Measurements from ENCODE around the gene POLG2. TPM values are rescaled to one million over a fixed set of nuclear protein-coding genes. Genes with fewer than 3 reads are reported as not detected.
"Not testable (repeated sequence)": the region's sequence is repeated elsewhere in the genome, so short reads cannot be mapped to it uniquely, and the experiment has no call there.

POLG2 gene
- total and polyA plus RNA-seq, 2 donors (not counting 3 experiments of a cell fraction or from before 2014, with no cell fraction given), result 6.5 to 18.6 TPM

- H2AFZ ChIP-seq (ENCODE audit: low read depth, low read length); H3K27me3 ChIP-seq (ENCODE audit: control insufficient read depth in 2 of 2, insufficient read depth in 2 of 2, low read length in 2 of 2); H3K9ac ChIP-seq (replicated peaks; ENCODE audit: extremely low read depth, insufficient read depth, low read length); H3K9me1 ChIP-seq (replicated peaks; ENCODE audit: control insufficient read depth, extremely low read depth, insufficient read depth, low read length); FAIRE-seq; H3K4me2 ChIP-seq (ENCODE audit: insufficient read depth, low read length); H3K36me3 ChIP-seq (ENCODE audit: control insufficient read depth in 2 of 2, extremely low read depth in 1 of 2, insufficient read depth in 2 of 2, low read length in 2 of 2); H3K9me3 ChIP-seq (replicated peaks; ENCODE audit: control insufficient read depth, insufficient read depth, low read length); H3K79me2 ChIP-seq (ENCODE audit: control insufficient read depth, insufficient read depth, low read length); dilution Hi-C loops (cut with MboI; ENCODE audit: extremely low pct_ligation_motif_present, low sequenced_read_pairs); H3K27ac ChIP-seq (ENCODE audit: insufficient read depth, low read depth, low read length); BruUV-seq (replicated peaks); H4K20me1 ChIP-seq (replicated peaks; ENCODE audit: control insufficient read depth, extremely low read depth, insufficient read depth, low read length); H3K4me1 ChIP-seq (ENCODE audit: control insufficient read depth, extremely low read depth, insufficient read depth, low read length); H3K4me3 ChIP-seq (replicated peaks in 1 of 3; ENCODE audit: insufficient read depth in 1 of 3, low read depth in 1 of 3, low read length in 3 of 3); intact Hi-C loops (cut with micrococcal nuclease); DNase-seq (ENCODE audit: low read depth, low spot score): not testable (repeated sequence)
- ChIA-PET CTCF (interaction anchor here (0.7 to 3.3 kb wide), 4 partner anchors 9 to 127 kb away, joined by 3 to 24 read pairs (median 8); no protein-coding TSS in a partner anchor), POLR2A (interaction anchor here (0.6 kb wide), 1 partner anchor 12 kb away, joined by 3 read pairs; no protein-coding TSS in a partner anchor)
Observed at GRCh38 chr17:64430036-64430435, 66.8 kb downstream of the POLG2 start.

GRCh38 chr17:64428406-64428805 is 68.4 kb downstream of the POLG2 start:
- DNase-seq (ENCODE audit: low read depth, low spot score) (no peak), FAIRE-seq (no peak)
- BruUV-seq (replicated peaks), result no TSS peak
- Histone ChIP-seq H3K27me3 (ENCODE audit: control insufficient read depth in 2 of 2, insufficient read depth in 2 of 2, low read length in 2 of 2) (no peaks in the 10 kb centered on the region), H3K4me1 (ENCODE audit: control insufficient read depth, extremely low read depth, insufficient read depth, low read length) (no peaks in the 10 kb centered on the region), H3K4me2 (ENCODE audit: insufficient read depth, low read length) (no peak overlapping the region), H3K79me2 (ENCODE audit: control insufficient read depth, insufficient read depth, low read length) (no peaks in the 10 kb centered on the region), H3K9ac (replicated peaks; ENCODE audit: extremely low read depth, insufficient read depth, low read length) (no peak overlapping the region), H4K20me1 (replicated peaks; ENCODE audit: control insufficient read depth, extremely low read depth, insufficient read depth, low read length) (no peaks in the 10 kb centered on the region), H3K36me3 (ENCODE audit: control insufficient read depth in 2 of 2, extremely low read depth in 1 of 2, insufficient read depth in 2 of 2, low read length in 2 of 2) (no peaks in the 10 kb centered on the region), H3K4me3 (replicated peaks in 1 of 3; ENCODE audit: insufficient read depth in 1 of 3, low read depth in 1 of 3, low read length in 3 of 3) (no peak overlapping the region), H3K9me3 (replicated peaks; ENCODE audit: control insufficient read depth, insufficient read depth, low read length) (no peaks in the 10 kb centered on the region), H3K9me1 (replicated peaks; ENCODE audit: control insufficient read depth, extremely low read depth, insufficient read depth, low read length) (no peaks in the 10 kb centered on the region), H2AFZ (ENCODE audit: low read depth, low read length) (no peak overlapping the region), H3K27ac (ENCODE audit: insufficient read depth, low read depth, low read length) (no peak overlapping the region)
- intact Hi-C loops (cut with micrococcal nuclease), result no loop called here
- ChIA-PET CTCF (interaction anchor here (1.3 to 3.3 kb wide), 3 partner anchors 8 to 62 kb away, joined by 3 to 24 read pairs (median 14); no protein-coding TSS in a partner anchor), POLR2A (interaction anchor here (0.6 kb wide), 1 partner anchor 78 kb away, joined by 6 read pairs; the partner anchor contains the start of gene CEP95)
- TF ChIP-seq GATA2 (IDR thresholded peaks at IDR 0.05; ENCODE audit: insufficient read depth, insufficient read length, low read depth, low read length) (no peak), FOS (IDR thresholded peaks at IDR 0.05; ENCODE audit: borderline replicate concordance, insufficient read depth, low read length) (no peak), MYC (IDR thresholded peaks at IDR 0.05; ENCODE audit: low read depth, low read length) (no peak), MAX (IDR thresholded peaks at IDR 0.05; ENCODE audit: insufficient read depth, insufficient read length) (no peak)
- dilution Hi-C loops (cut with MboI; ENCODE audit: extremely low pct_ligation_motif_present, low sequenced_read_pairs), result no loop called here

Small RNA genes lying within 50 kb of the gene (microRNA-seq; reads per million reads assigned to microRNA genes)
- gene MIR3064 (ENCODE audit: borderline number of aligned reads, borderline replicate concordance), result 5.0 reads per million, percentile 11 among the genes with 10 or more reads in this experiment
- gene MIR5047 (ENCODE audit: borderline number of aligned reads, borderline replicate concordance), result not detected

Small RNA genes lying within 50 kb of the gene (small RNA-seq; reads per million reads assigned to genes)
- gene ATP5MFP4 (ENCODE audit: insufficient read depth, insufficient read length, low read depth, low replicate concordance), result not detected

Other genes with a start within 250 kb of the POLG2 start
- 21.7 and 25.8 TPM in 2 replicates for gene TEX2, start 233.8 kb downstream of the POLG2 start, total RNA-seq
- 12.5 and 13.3 TPM in 2 replicates for gene TEX2, start 233.8 kb downstream of the POLG2 start, polyA plus RNA-seq
- gene PECAM1, start 106.2 kb downstream of the POLG2 start, total RNA-seq, result 1,037 and 1,131 TPM in 2 replicates
- 621 and 832 TPM in 2 replicates for gene PECAM1, start 106.2 kb downstream of the POLG2 start, polyA plus RNA-seq
- 1.2 and 1.6 TPM in 2 replicates for gene MILR1, start 47.9 kb downstream of the POLG2 start, total RNA-seq
- 17.8 and 21.6 TPM in 2 replicates for gene MILR1, start 47.9 kb downstream of the POLG2 start, polyA plus RNA-seq
- 1,027 and 1,058 TPM in 2 replicates for gene DDX5, start 9.2 kb upstream of the POLG2 start, total RNA-seq
- 1,405 and 2,040 TPM in 2 replicates for gene DDX5, start 9.2 kb upstream of the POLG2 start, polyA plus RNA-seq
- gene CEP95, start 9.9 kb upstream of the POLG2 start, total RNA-seq, result 35.5 and 42.6 TPM in 2 replicates
- 9.3 and 14.1 TPM in 2 replicates for gene CEP95, start 9.9 kb upstream of the POLG2 start, polyA plus RNA-seq
- gene SMURF2, start 165.3 kb upstream of the POLG2 start, total RNA-seq, result 105 and 108 TPM in 2 replicates
- 23.8 and 32.9 TPM in 2 replicates for gene SMURF2, start 165.3 kb upstream of the POLG2 start, polyA plus RNA-seq

Measured in endothelial cell of umbilical vein (primary cell).